Stimulated activated CD4-positive, alpha-beta T cell treated with anti-CD3 and anti-CD28 coated beads, TNF-alpha, amount 100 ng/mL, for 4 hours (primary cell): ENCODE measurements around the gene ARHGEF11.
A peak's percentile ranks its signal among the peaks of the same experiment; 100 is the strongest.

Experiments used
- DNase-seq, 3 experiments: peaks; one replicate each; pipeline ENCODE4 v3.0.0-alpha.2; 2020; ENCODE audit warnings: low read depth in 3 of 3

The ARHGEF11 gene

GRCh38 chr1:156895455-156895812 lies 150.1 kb downstream of the ARHGEF11 start:
- DNase-seq, result no peak

- DNase-seq, result no peak
These were observed 150.7 kb downstream of the ARHGEF11 start for GRCh38 chr1:156894711-156895454.

- no peak for DNase-seq
These were observed 151.5 kb downstream of the ARHGEF11 start for GRCh38 chr1:156894001-156894400.

GRCh38 chr1:156893048-156893953 lies 152.2 kb downstream of the ARHGEF11 start, which contains the start of gene PEAR1:
Gene PEAR1, plus strand, starts transcription at chr1:156893718. Its CDS starts 10,209 bp downstream, at chr1:156903927.
- no peak for DNase-seq

- peak; percentile 74 to 77 (median 76) for DNase-seq
These were observed 153.1 kb downstream of the ARHGEF11 start for GRCh38 chr1:156892190-156893047.

- peak; percentile 15 to 22 (median 20) for DNase-seq
These were observed 155.6 kb downstream of the ARHGEF11 start for GRCh38 chr1:156889802-156890580.

GRCh38 chr1:156887734-156888133 lies 157.8 kb downstream of the ARHGEF11 start:
- no peak for DNase-seq

GRCh38 chr1:156887317-156887716 lies 158.2 kb downstream of the ARHGEF11 start:
- no peak for DNase-seq

GRCh38 chr1:156886583-156887281 lies 158.8 kb downstream of the ARHGEF11 start:
- DNase-seq, result no peak

- no peak for DNase-seq
These were observed 159.6 kb downstream of the ARHGEF11 start for GRCh38 chr1:156885880-156886355.

GRCh38 chr1:156885314-156885713 lies 160.2 kb downstream of the ARHGEF11 start:
- DNase-seq, result no peak
